GM11168 (cell line): ENCODE measurements around the gene ZCCHC13.
"Not testable (repeated sequence)": the region's sequence is repeated elsewhere in the genome, so short reads cannot be mapped to it uniquely, and the experiment has no call there.

Experiments used
- in situ Hi-C: fragments of 300-500 bp; cut with MboI; formaldehyde crosslinking; loops from one replicate; pipeline ENCODE4 v1.12.0; 2022; ENCODE audit warnings: low sequenced_read_pairs; ENCODE audit not compliant: unreplicated experiment

Gene ZCCHC13

GRCh38 chrX:74304016-74304415 lies at the start of gene ZCCHC13:
Gene ZCCHC13 (plus strand): TSS chrX:74304180. CDS start chrX:74304267, 87 bp downstream.
- in situ Hi-C loops = no loop called here

GRCh38 chrX:74258111-74258510 lies 45.9 kb upstream of the ZCCHC13 start:
- in situ Hi-C loops = not testable (repeated sequence)

- in situ Hi-C loops = no loop called here
Observed at GRCh38 chrX:74259885-74260491, 44.0 kb upstream of the ZCCHC13 start.

- in situ Hi-C loops = no loop called here
Observed at GRCh38 chrX:74262452-74263209, 41.3 kb upstream of the ZCCHC13 start.

DNA sequence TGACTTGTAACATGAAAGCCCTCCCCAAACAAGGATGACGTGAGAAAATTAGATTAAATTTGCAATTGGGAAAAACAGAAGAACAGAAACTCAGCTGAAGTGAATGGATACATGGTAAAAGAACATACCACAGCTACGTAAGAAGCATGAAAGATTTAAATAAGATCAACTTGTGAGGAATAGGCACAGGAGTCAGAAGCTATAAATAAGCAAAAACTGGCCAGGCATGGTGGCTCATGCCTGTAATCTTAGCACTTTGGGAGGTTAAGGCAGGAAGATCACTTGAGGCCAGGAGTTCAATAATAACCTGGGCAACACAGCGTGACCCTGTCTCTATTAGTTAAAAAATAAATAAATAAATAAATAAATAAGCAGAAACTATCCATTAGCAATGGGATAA lies 33.6 kb upstream of the ZCCHC13 start:
- in situ Hi-C loops = no loop called here

- in situ Hi-C loops = no loop called here
Observed at GRCh38 chrX:74272230-74272629, 31.8 kb upstream of the ZCCHC13 start.

GRCh38 chrX:74274516-74274915 lies 29.5 kb upstream of the ZCCHC13 start:
- in situ Hi-C loops = no loop called here

GRCh38 chrX:74277320-74277719 lies 26.7 kb upstream of the ZCCHC13 start:
- in situ Hi-C loops = no loop called here

- in situ Hi-C loops = no loop called here
Observed at GRCh38 chrX:74277846-74278245, 26.1 kb upstream of the ZCCHC13 start.

GRCh38 chrX:74280759-74281158 lies 23.2 kb upstream of the ZCCHC13 start:
- in situ Hi-C loops = no loop called here

- in situ Hi-C loops = no loop called here
Observed at GRCh38 chrX:74284391-74284952, 19.5 kb upstream of the ZCCHC13 start.

DNA sequence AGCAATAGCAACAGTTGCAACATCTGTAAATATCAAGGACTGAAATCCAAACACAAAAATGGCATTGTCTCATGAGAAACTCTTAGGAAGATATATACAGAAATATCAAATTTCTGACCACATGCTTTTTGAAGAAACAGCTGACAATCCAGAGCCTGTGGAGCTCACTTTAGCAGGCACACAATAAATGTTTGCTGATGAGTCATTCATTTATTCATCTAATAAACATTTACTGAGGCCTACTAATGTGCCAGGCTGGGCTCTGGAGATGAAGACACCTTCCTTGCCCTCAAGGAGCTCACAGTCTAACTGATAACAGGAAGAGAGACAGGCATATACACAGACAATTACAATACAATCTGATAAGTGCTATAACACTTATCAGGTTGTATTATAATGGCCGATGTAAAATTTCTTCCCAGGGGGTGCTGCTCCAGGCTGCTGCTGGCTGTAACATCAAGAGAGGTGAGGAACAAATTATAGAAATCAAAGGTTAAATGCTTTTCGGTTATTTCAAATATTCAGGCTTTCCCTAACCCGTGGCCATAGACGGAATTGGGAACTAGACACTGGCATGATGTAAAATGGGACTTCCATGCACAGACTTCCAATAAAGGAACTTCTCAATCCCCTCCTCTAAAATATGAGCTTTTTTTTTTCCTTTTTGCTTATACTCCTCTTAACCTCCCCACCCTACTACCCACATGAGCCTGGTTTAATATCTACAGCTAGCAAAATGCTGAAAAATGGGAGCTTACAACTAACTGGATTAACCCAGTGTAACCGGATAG lies 16.8 kb upstream of the ZCCHC13 start:
- in situ Hi-C loops = no loop called here

- in situ Hi-C loops = no loop called here
Observed at GRCh38 chrX:74291577-74291963, 12.4 kb upstream of the ZCCHC13 start.

DNA sequence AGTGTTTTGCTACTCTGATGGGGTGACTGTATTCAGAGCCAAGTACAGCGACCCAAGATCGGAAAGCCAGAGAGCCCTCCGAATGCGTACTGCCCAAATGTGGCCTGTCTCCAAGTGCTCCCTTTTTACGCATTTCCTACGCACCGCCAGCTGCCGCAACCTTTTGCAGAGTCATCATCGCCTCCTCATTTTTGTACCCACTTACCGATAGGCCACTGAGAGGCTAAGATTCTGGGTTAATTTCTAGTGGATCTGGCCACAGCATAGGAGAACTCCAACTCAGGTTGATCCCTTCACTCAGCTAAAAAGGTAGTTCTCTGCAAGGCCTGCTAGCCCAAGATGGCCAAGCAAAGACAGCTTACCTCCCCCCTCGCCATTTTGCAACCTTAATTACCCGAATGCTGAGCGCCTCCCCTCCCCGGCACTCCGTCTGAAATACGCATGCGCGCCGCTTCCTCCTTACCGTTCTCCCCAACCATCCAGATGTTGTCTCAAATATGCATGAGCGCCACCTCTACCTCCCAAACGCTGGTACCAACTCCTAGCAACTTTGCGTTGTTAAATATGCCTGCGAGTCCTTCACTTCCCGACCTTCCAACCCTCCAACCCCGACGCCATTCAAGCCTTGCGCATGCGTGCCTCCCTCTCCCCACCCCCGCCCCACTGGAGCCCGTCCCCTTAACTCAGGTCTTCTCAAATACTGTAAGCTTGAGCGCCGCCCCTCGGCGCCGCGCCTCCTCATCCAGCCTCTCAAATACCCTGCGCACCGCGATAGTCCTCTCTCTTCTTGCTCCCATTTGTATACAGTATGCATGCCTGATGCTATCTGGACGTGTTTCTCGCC lies 11.8 kb upstream of the ZCCHC13 start:
- in situ Hi-C loops = no loop called here

GRCh38 chrX:74292808-74293123 lies 11.2 kb upstream of the ZCCHC13 start:
- in situ Hi-C loops = no loop called here

DNA sequence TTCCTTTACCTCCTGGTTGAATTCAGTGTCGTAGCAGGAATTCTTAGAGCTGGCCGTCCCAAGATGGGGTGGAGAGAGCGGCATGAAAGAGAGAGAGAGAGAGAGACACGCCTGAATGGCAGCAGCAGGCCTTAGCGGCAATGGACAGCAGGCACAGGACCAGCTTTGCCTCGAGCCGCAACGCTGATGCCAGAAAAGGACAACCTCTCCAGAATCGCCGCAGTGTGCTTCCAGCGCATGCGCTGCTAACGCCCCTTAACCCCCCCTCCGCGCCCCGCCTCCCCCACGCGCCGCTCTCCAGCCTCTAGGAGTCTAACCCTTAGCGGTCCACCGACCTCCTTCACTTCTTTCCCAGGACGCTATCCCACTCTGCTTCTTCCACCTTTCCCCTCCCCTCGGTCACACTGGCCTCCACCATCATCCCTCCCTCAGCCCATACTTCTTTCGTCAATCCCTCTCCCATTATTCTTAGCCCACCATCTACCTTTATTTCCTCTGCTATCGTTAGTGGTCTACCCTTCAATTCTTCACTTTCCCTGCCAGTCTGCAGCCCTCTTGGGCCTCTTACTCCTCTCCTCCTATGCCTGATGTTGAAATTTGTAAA lies 10.5 kb upstream of the ZCCHC13 start:
- in situ Hi-C loops = no loop called here

GRCh38 chrX:74295101-74295500 lies 8.9 kb upstream of the ZCCHC13 start:
- in situ Hi-C loops = no loop called here

DNA sequence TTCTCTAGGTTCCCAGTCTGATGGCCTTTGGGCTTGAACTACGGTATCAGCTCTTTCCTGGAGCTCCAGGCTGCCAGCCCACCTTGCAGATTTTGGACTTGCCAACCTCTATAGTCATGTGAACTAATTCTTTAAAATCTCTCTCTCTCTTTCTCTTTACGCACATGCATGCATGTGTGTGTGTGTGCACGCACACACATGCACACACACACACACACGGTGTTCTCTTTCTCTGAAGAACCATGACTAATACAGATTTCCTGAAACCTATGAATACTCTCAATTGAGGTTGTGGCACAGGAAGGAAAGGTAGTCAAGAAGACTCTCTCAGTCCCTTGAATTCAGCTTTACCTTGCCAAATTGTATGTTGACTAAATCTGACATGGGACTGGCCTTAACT lies 6.2 kb upstream of the ZCCHC13 start:
- in situ Hi-C loops = no loop called here

DNA sequence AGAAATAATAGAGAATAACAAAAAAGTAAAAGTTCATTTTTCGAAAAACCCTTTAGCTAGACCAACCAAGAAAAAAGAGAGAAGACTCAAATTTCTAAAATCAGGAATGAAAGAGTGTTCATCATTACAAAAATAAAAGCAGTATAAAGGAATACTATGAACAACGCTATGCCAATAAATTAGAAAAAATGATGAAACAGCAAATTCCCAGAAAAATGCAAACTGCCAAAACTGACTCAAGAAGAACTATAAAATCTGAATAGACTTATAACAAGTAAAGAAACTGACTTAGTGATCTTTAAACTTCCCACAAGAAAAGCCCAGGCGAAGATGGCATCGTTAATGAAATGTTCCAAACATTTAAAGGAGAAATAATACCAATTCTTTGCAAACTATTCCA lies 3.1 kb upstream of the ZCCHC13 start:
- in situ Hi-C loops = no loop called here

DNA sequence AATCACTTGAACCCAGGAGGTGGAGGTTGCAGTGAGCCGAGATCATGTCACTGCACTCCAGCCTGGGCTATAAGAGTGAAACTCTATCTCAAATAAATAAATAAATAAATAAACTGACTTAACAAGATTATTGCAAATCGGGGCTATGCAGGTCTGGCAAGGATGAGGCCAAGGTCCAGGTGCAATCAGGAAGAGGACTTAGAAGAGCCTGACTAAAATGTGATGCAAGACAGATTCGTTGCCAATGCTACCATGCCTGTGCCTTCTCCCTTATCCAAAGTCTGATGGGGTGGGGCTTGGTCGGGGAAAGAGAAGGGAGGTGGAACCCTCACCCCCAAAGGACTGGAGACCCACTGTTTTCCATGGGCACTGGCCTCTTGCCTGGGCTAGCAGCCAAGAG lies 14.7 kb downstream of the ZCCHC13 start:
- in situ Hi-C loops = no loop called here
